ENCODE measurements around the gene FAIM.
"Not testable (repeated sequence)": the region's sequence is repeated elsewhere in the genome, so short reads cannot be mapped to it uniquely, and the experiment has no call there.

FAIM gene

GRCh38 chr3:138604106-138604595 lies 4.4 kb upstream of the FAIM start:
- DNase-seq, result peak; percentile 22

GRCh38 chr3:138609898-138610266 lies 1.3 kb downstream of the FAIM start:
- no peak for DNase-seq

- DNase-seq, result no peak
Observed at GRCh38 chr3:138615462-138615861, 6.9 kb downstream of the FAIM start.

GRCh38 chr3:138620431-138620830 lies 11.9 kb downstream of the FAIM start:
- no peak for DNase-seq

- DNase-seq, result no peak
Observed at GRCh38 chr3:138624518-138624917, 15.9 kb downstream of the FAIM start.

GRCh38 chr3:138625707-138626365 lies 17.3 kb downstream of the FAIM start:
- DNase-seq, result no peak

GRCh38 chr3:138629526-138629925 lies 21.0 kb downstream of the FAIM start:
- no peak for DNase-seq

GRCh38 chr3:138638641-138639040 lies 30.1 kb downstream of the FAIM start:
- no peak for DNase-seq

GRCh38 chr3:138640537-138640936 lies 32.0 kb downstream of the FAIM start:
- no peak for DNase-seq

GRCh38 chr3:138642226-138642926 lies 33.8 kb downstream of the FAIM start:
- DNase-seq, result no peak

- DNase-seq, result no peak
Observed at GRCh38 chr3:138642927-138643253, 34.3 kb downstream of the FAIM start.

GRCh38 chr3:138646008-138646407 lies 37.4 kb downstream of the FAIM start:
- no peak for DNase-seq

GRCh38 chr3:138646513-138646912 lies 37.9 kb downstream of the FAIM start:
- DNase-seq, result no peak

- DNase-seq, result no peak
Observed at GRCh38 chr3:138649134-138649533, 40.6 kb downstream of the FAIM start.

GRCh38 chr3:138653567-138653966 lies 45.0 kb downstream of the FAIM start:
- DNase-seq, result peak; percentile 1

GRCh38 chr3:138657508-138657907 lies 48.9 kb downstream of the FAIM start:
- no peak for DNase-seq

- DNase-seq, result no peak
Observed at GRCh38 chr3:138668107-138668506, 59.5 kb downstream of the FAIM start.

- DNase-seq, result no peak
Observed at GRCh38 chr3:138670407-138670806, 61.8 kb downstream of the FAIM start.

- DNase-seq, result no peak
Observed at GRCh38 chr3:138673641-138674530, 65.3 kb downstream of the FAIM start.

- no peak for DNase-seq
Observed at GRCh38 chr3:138675393-138675792, 66.8 kb downstream of the FAIM start.

- DNase-seq, result no peak
Observed at GRCh38 chr3:138678086-138678485, 69.5 kb downstream of the FAIM start.

GRCh38 chr3:138678874-138679392 lies 70.4 kb downstream of the FAIM start:
- DNase-seq, result no peak

GRCh38 chr3:138680974-138681373 lies 72.4 kb downstream of the FAIM start:
- not testable (repeated sequence) for DNase-seq

Data from suppressor macrophage treated with lipopolysaccharide for 4 hours (primary cell).